ENCODE data around the gene CNTNAP5. TPM values are rescaled to one million over a fixed set of nuclear protein-coding genes. Genes with fewer than 3 reads are reported as not detected.

The CNTNAP5 gene
- total and polyA plus RNA-seq, 2 donors (not counting 3 experiments of a cell fraction or from before 2014, with no cell fraction given): not detected

GRCh38 chr2:124426122-124426521 is 401.0 kb downstream of the CNTNAP5 start:
- CTCF ChIA-PET: no interaction called here
- FAIRE-seq: no peak
- no peak overlapping the region for H3K4me3 ChIP-seq (replicated peaks in 1 of 3; ENCODE audit: insufficient read depth in 1 of 3, low read depth in 1 of 3, low read length in 3 of 3)
- TF ChIP-seq MYC (IDR thresholded peaks at IDR 0.05; ENCODE audit: low read depth, low read length): no peak
- no peak for TF ChIP-seq JUN (IDR thresholded peaks at IDR 0.05; ENCODE audit: borderline replicate concordance, insufficient read depth, insufficient read length, low read depth)
- TF ChIP-seq POLR2A (IDR thresholded peaks at IDR 0.05; ENCODE audit: low read depth, low read length): no peak
- no peaks in the 10 kb centered on the region for H3K4me1 ChIP-seq (ENCODE audit: control insufficient read depth, extremely low read depth, insufficient read depth, low read length)
- no peaks in the 10 kb centered on the region for H3K36me3 ChIP-seq (ENCODE audit: control insufficient read depth in 2 of 2, extremely low read depth in 1 of 2, insufficient read depth in 2 of 2, low read length in 2 of 2)
- H3K9ac ChIP-seq (replicated peaks; ENCODE audit: extremely low read depth, insufficient read depth, low read length): no peak overlapping the region
- H2AFZ ChIP-seq (ENCODE audit: low read depth, low read length): no peak overlapping the region
- H3K4me2 ChIP-seq (ENCODE audit: insufficient read depth, low read length): no peak overlapping the region
- dilution Hi-C loops (cut with MboI; ENCODE audit: extremely low pct_ligation_motif_present, low sequenced_read_pairs) (no loop called here), intact Hi-C loops (cut with micrococcal nuclease) (no loop called here)
- POLR2A ChIA-PET: no interaction called here
- no peak for DNase-seq (ENCODE audit: low read depth, low spot score)
- BruUV-seq (replicated peaks): no TSS peak
- no peaks in the 10 kb centered on the region for H3K9me1 ChIP-seq (replicated peaks; ENCODE audit: control insufficient read depth, extremely low read depth, insufficient read depth, low read length)
- no peaks in the 10 kb centered on the region for H4K20me1 ChIP-seq (replicated peaks; ENCODE audit: control insufficient read depth, extremely low read depth, insufficient read depth, low read length)
- no peak overlapping the region for H3K27ac ChIP-seq (ENCODE audit: insufficient read depth, low read depth, low read length)
- H3K9me3 ChIP-seq (replicated peaks; ENCODE audit: control insufficient read depth, insufficient read depth, low read length): peaks cover 12% of the 10 kb centered on the region
- H3K79me2 ChIP-seq (ENCODE audit: control insufficient read depth, insufficient read depth, low read length): no peaks in the 10 kb centered on the region
- H3K27me3 ChIP-seq (ENCODE audit: control insufficient read depth in 2 of 2, insufficient read depth in 2 of 2, low read length in 2 of 2): no peaks in the 10 kb centered on the region

GRCh38 chr2:124426625-124427024 is 401.5 kb downstream of the CNTNAP5 start:
- ChIA-PET POLR2A (no interaction called here), CTCF (no interaction called here)
- Histone ChIP-seq H3K4me1 (ENCODE audit: control insufficient read depth, extremely low read depth, insufficient read depth, low read length) (no peaks in the 10 kb centered on the region), H3K9ac (replicated peaks; ENCODE audit: extremely low read depth, insufficient read depth, low read length) (no peak overlapping the region), H3K79me2 (ENCODE audit: control insufficient read depth, insufficient read depth, low read length) (no peaks in the 10 kb centered on the region), H3K27ac (ENCODE audit: insufficient read depth, low read depth, low read length) (no peak overlapping the region), H3K27me3 (ENCODE audit: control insufficient read depth in 2 of 2, insufficient read depth in 2 of 2, low read length in 2 of 2) (no peaks in the 10 kb centered on the region), H3K9me3 (replicated peaks; ENCODE audit: control insufficient read depth, insufficient read depth, low read length) (peaks cover 12% of the 10 kb centered on the region), H3K4me2 (ENCODE audit: insufficient read depth, low read length) (no peak overlapping the region), H3K36me3 (ENCODE audit: control insufficient read depth in 2 of 2, extremely low read depth in 1 of 2, insufficient read depth in 2 of 2, low read length in 2 of 2) (no peaks in the 10 kb centered on the region), H2AFZ (ENCODE audit: low read depth, low read length) (no peak overlapping the region), H4K20me1 (replicated peaks; ENCODE audit: control insufficient read depth, extremely low read depth, insufficient read depth, low read length) (no peaks in the 10 kb centered on the region), H3K9me1 (replicated peaks; ENCODE audit: control insufficient read depth, extremely low read depth, insufficient read depth, low read length) (no peaks in the 10 kb centered on the region), H3K4me3 (replicated peaks in 1 of 3; ENCODE audit: insufficient read depth in 1 of 3, low read depth in 1 of 3, low read length in 3 of 3) (no peak overlapping the region)
- BruUV-seq (replicated peaks): no TSS peak
- no peak for FAIRE-seq
- intact Hi-C loops (cut with micrococcal nuclease): no loop called here
- TF ChIP-seq MYC (IDR thresholded peaks at IDR 0.05; ENCODE audit: low read depth, low read length) (no peak), EZH2 (IDR thresholded peaks at IDR 0.05; ENCODE audit: borderline replicate concordance, low read depth, low read length, severe bottlenecking) (no peak), POLR2A (IDR thresholded peaks at IDR 0.05; ENCODE audit: low read depth, low read length) (no peak), POLR2AphosphoS5 (IDR thresholded peaks at IDR 0.05; ENCODE audit: insufficient read depth, low read depth, low read length) (no peak), MAX (IDR thresholded peaks at IDR 0.05; ENCODE audit: insufficient read depth, insufficient read length) (no peak), JUN (IDR thresholded peaks at IDR 0.05; ENCODE audit: borderline replicate concordance, insufficient read depth, insufficient read length, low read depth) (no peak), FOS (IDR thresholded peaks at IDR 0.05; ENCODE audit: borderline replicate concordance, insufficient read depth, low read length) (no peak), GATA2 (IDR thresholded peaks at IDR 0.05; ENCODE audit: insufficient read depth, insufficient read length, low read depth, low read length) (no peak)
- TF ChIP-seq, protein P1, sequence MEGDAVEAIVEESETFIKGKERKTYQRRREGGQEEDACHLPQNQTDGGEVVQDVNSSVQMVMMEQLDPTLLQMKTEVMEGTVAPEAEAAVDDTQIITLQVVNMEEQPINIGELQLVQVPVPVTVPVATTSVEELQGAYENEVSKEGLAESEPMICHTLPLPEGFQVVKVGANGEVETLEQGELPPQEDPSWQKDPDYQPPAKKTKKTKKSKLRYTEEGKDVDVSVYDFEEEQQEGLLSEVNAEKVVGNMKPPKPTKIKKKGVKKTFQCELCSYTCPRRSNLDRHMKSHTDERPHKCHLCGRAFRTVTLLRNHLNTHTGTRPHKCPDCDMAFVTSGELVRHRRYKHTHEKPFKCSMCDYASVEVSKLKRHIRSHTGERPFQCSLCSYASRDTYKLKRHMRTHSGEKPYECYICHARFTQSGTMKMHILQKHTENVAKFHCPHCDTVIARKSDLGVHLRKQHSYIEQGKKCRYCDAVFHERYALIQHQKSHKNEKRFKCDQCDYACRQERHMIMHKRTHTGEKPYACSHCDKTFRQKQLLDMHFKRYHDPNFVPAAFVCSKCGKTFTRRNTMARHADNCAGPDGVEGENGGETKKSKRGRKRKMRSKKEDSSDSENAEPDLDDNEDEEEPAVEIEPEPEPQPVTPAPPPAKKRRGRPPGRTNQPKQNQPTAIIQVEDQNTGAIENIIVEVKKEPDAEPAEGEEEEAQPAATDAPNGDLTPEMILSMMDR (IDR thresholded peaks at IDR 0.05; ENCODE audit: extremely low read depth in 1 of 2, insufficient read depth in 1 of 2, low read depth in 1 of 2, low read length in 2 of 2): no peak
- DNase-seq (ENCODE audit: low read depth, low spot score): no peak
- dilution Hi-C loops (cut with MboI; ENCODE audit: extremely low pct_ligation_motif_present, low sequenced_read_pairs): no loop called here

All from endothelial cell of umbilical vein (primary cell).